Tibial nerve (tissue), 4 donors: ENCODE measurements around the gene SPACA1. TPM values are rescaled to one million over a fixed set of nuclear protein-coding genes. Genes with fewer than 3 reads are reported as not detected.

Experiments
- DNase-seq, 2 donors: peaks; one replicate each; pipeline ENCODE4 v3.0.0-alpha.2; 2019; ENCODE audit warnings: low spot score in 2 of 2
- H3K27ac ChIP-seq, 4 donors: fragments of 200-600 bp; sonication (generic) in 3 of 4; one replicate each; pipeline ENCODE4 v1.5.1; 2017 to 2019; ENCODE audit warnings: mild to moderate bottlenecking in 1 of 4
- H3K27me3 ChIP-seq, 2 donors: fragments of 200-600 bp; sonication (generic) in 1 of 2; one replicate each; pipeline versions ENCODE4 v1.5.1 to v1.6.0; 2017 to 2019
- H3K36me3 ChIP-seq, 3 donors: fragments of 200-600 bp; sonication (generic); one replicate each; pipeline ENCODE4 v1.5.1; 2018 to 2019
- H3K4me1 ChIP-seq, 4 donors: fragments of 200-600 bp; sonication (generic) in 3 of 4; one replicate each; pipeline ENCODE4 v1.5.1; 2017 to 2019
- H3K4me3 ChIP-seq, 4 donors: fragments of 200-600 bp; sonication (generic) in 3 of 4; one replicate each; pipeline ENCODE4 v1.5.1; 2017 to 2019; ENCODE audit warnings: mild to moderate bottlenecking in 1 of 4, moderate library complexity in 1 of 4
- H3K9me3 ChIP-seq, 4 donors: fragments of 200-600 bp; sonication (generic) in 3 of 4; one replicate each; pipeline ENCODE4 v1.5.1; 2017 to 2019
- EP300 ChIP-seq, 2 donors: sonication (generic); formaldehyde crosslinking; IDR thresholded peaks; one replicate each; pipeline ENCODE4 v1.6.1; 2017; ENCODE audit warnings: antibody characterized with exemption in 2 of 2, mild to moderate bottlenecking in 1 of 2
- POLR2A ChIP-seq, 2 donors: fragments of 450-650 bp; IDR thresholded peaks; one replicate each; pipeline ENCODE4 v1.6.1; 2017; ENCODE audit warnings: antibody characterized with exemption in 2 of 2, mild to moderate bottlenecking in 2 of 2, moderate library complexity in 2 of 2
- WGBS, 2 donors: methylation state at CpG; one replicate each; pipeline ENCODE4 v1.1.5; 2018; 5-methylcytosine and 5-hydroxymethylcytosine counted together
- total RNA-seq, 4 donors: library from RNA; depleted of rRNA; stranded (reverse); fragments of >200 nt; gene quantifications; one replicate each; pipeline ENCODE4 v1.1.0, GENCODE V29; 2016
- TF ChIP-seq, protein P1 (sequence below), 5 experiments: fragments of 200-600 bp in 3 of 5; fragments of 450-650 bp in 2 of 5; sonication (generic) in 3 of 5; IDR thresholded peaks; one replicate each; pipeline ENCODE4 v1.5.1; 2016 to 2019; ENCODE audit warnings: antibody characterized with exemption in 5 of 5, mild to moderate bottlenecking in 3 of 5, moderate library complexity in 2 of 5

The SPACA1 gene
- total RNA-seq, 4 donors from 2014 or later = not detected

- Histone ChIP-seq H3K36me3 (no peaks in the 10 kb centered on the region), H3K4me1 (no peaks in the 10 kb centered on the region), H3K4me3 (no peak overlapping the region), H3K9me3 (peaks cover 0 to 55% (median 11%) of the 10 kb centered on the region in 4 donors), H3K27me3 (no peaks in the 10 kb centered on the region), H3K27ac (no peak overlapping the region)
- WGBS, 2 donors = 91 to 95% methylated on average over 1 of the region's 1 CpG
- TF ChIP-seq POLR2A (IDR thresholded peaks at IDR 0.05) (no peak), EP300 (IDR thresholded peaks at IDR 0.05) (no peak)
- TF ChIP-seq, protein P1, sequence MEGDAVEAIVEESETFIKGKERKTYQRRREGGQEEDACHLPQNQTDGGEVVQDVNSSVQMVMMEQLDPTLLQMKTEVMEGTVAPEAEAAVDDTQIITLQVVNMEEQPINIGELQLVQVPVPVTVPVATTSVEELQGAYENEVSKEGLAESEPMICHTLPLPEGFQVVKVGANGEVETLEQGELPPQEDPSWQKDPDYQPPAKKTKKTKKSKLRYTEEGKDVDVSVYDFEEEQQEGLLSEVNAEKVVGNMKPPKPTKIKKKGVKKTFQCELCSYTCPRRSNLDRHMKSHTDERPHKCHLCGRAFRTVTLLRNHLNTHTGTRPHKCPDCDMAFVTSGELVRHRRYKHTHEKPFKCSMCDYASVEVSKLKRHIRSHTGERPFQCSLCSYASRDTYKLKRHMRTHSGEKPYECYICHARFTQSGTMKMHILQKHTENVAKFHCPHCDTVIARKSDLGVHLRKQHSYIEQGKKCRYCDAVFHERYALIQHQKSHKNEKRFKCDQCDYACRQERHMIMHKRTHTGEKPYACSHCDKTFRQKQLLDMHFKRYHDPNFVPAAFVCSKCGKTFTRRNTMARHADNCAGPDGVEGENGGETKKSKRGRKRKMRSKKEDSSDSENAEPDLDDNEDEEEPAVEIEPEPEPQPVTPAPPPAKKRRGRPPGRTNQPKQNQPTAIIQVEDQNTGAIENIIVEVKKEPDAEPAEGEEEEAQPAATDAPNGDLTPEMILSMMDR (IDR thresholded peaks at IDR 0.05) = no peak
- no peak for DNase-seq
Observed at GRCh38 chr6:88031550-88031949, 16.1 kb upstream of the SPACA1 start.

GRCh38 chr6:88044530-88044929, 3.1 kb upstream of the SPACA1 start:
- Histone ChIP-seq H3K27me3 (peaks cover 0 to 9% of the 10 kb centered on the region in 2 donors), H3K27ac (no peak overlapping the region), H3K9me3 (peaks cover 0 to 8% (median 0%) of the 10 kb centered on the region in 4 donors), H3K4me3 (no peak overlapping the region), H3K36me3 (no peaks in the 10 kb centered on the region), H3K4me1 (no peaks in the 10 kb centered on the region)
- TF ChIP-seq EP300 (IDR thresholded peaks at IDR 0.05) (no peak), POLR2A (IDR thresholded peaks at IDR 0.05) (no peak)
- TF ChIP-seq, protein P1 (IDR thresholded peaks at IDR 0.05) = no peak
- no peak for DNase-seq

GRCh38 chr6:88045521-88046136, 2.0 kb upstream of the SPACA1 start:
- Histone ChIP-seq H3K4me3 (no peak overlapping the region), H3K36me3 (no peaks in the 10 kb centered on the region), H3K27ac (no peak overlapping the region), H3K27me3 (peaks cover 0 to 9% of the 10 kb centered on the region in 2 donors), H3K9me3 (peaks cover 0 to 8% (median 0%) of the 10 kb centered on the region in 4 donors), H3K4me1 (no peaks in the 10 kb centered on the region)
- 76 to 83% methylated on average over 1 of the region's 1 CpG for WGBS, 2 donors
- DNase-seq = no peak
- no peak for TF ChIP-seq POLR2A (IDR thresholded peaks at IDR 0.05)
- TF ChIP-seq, protein P1 (IDR thresholded peaks at IDR 0.05) = no peak
- no peak for TF ChIP-seq EP300 (IDR thresholded peaks at IDR 0.05)

GRCh38 chr6:88048578-88048977, 937 bp downstream of the SPACA1 start:
- TF ChIP-seq POLR2A (IDR thresholded peaks at IDR 0.05) (no peak), EP300 (IDR thresholded peaks at IDR 0.05) (no peak)
- TF ChIP-seq, protein P1 (IDR thresholded peaks at IDR 0.05) = no peak
- no peak overlapping the region for H3K4me3 ChIP-seq
- no peak overlapping the region for H3K27ac ChIP-seq
- H3K27me3 ChIP-seq = peaks cover 0 to 9% of the 10 kb centered on the region in 2 donors
- peaks cover 0 to 8% (median 0%) of the 10 kb centered on the region in 4 donors for H3K9me3 ChIP-seq
- 62 to 63% methylated on average over 3 of the region's 3 CpGs for WGBS, 2 donors
- DNase-seq = no peak
- no peaks in the 10 kb centered on the region for H3K4me1 ChIP-seq
- no peaks in the 10 kb centered on the region for H3K36me3 ChIP-seq

DNA sequence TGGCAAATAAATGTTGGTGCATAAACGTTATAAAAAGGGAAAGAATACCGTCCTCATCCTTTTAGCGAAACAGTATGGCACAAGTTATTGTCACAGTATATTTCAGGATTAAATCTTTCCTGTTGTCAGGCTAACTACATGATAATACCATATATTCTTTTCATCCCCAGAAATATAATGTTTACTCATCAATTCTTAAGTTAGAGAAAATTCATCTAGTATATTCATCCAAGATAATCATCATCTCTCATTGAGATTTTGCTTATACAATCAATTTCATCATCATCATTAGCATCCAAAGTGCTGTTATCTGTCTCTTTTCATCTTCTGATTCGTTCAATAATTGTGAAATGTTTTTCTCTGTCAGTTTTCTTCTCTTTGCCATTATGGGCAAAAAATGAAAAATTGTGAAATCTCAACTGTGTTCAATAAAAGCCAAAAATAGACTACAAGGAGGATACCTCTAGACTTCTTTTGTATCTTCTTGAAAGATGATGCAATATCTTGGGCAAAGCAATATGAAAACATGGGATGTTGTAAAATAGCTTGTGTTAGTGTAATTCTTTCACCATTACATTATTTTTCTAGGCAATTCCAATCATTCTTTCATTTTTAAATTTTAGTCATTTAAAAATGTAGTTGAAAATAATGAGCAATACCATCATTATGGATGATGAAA, 2.6 kb downstream of the SPACA1 start:
- TF ChIP-seq POLR2A (IDR thresholded peaks at IDR 0.05) (no peak), EP300 (IDR thresholded peaks at IDR 0.05) (no peak)
- TF ChIP-seq, protein P1 (IDR thresholded peaks at IDR 0.05) = no peak
- no peak for DNase-seq
- no peak overlapping the region for H3K27ac ChIP-seq
- H3K4me1 ChIP-seq = no peaks in the 10 kb centered on the region
- WGBS, 2 donors = 78 to 82% methylated on average over 4 of the region's 4 CpGs
- H3K36me3 ChIP-seq = no peaks in the 10 kb centered on the region
- H3K9me3 ChIP-seq = peaks cover 0 to 8% (median 0%) of the 10 kb centered on the region in 4 donors
- H3K4me3 ChIP-seq = no peak overlapping the region
- peaks cover 0 to 9% of the 10 kb centered on the region in 2 donors for H3K27me3 ChIP-seq
